ENCODE results near the gene ZNF549.

The ZNF549 gene

GRCh38 chr19:57557659-57558058 is 30.5 kb downstream of the ZNF549 start:
- no peak for TF ChIP-seq POLR2A (IDR thresholded peaks at IDR 0.05; ENCODE audit: low read length)
- no peak for TF ChIP-seq GATA1 (IDR thresholded peaks at IDR 0.05; ENCODE audit: low read depth, low read length)
- DNase-seq: no peak

GRCh38 chr19:57558525-57558924 is 31.4 kb downstream of the ZNF549 start:
- DNase-seq: peak; percentile 39 to 59
- no peak for TF ChIP-seq GATA1 (IDR thresholded peaks at IDR 0.05; ENCODE audit: low read depth, low read length)
- TF ChIP-seq POLR2A (IDR thresholded peaks at IDR 0.05; ENCODE audit: low read length): no peak

- TF ChIP-seq GATA1 (IDR thresholded peaks at IDR 0.05; ENCODE audit: low read depth, low read length) (no peak), POLR2A (IDR thresholded peaks at IDR 0.05; ENCODE audit: low read length) (no peak)
- DNase-seq: peak; percentile 51 to 59
Measured at GRCh38 chr19:57559008-57559403, 31.9 kb downstream of the ZNF549 start.

DNA sequence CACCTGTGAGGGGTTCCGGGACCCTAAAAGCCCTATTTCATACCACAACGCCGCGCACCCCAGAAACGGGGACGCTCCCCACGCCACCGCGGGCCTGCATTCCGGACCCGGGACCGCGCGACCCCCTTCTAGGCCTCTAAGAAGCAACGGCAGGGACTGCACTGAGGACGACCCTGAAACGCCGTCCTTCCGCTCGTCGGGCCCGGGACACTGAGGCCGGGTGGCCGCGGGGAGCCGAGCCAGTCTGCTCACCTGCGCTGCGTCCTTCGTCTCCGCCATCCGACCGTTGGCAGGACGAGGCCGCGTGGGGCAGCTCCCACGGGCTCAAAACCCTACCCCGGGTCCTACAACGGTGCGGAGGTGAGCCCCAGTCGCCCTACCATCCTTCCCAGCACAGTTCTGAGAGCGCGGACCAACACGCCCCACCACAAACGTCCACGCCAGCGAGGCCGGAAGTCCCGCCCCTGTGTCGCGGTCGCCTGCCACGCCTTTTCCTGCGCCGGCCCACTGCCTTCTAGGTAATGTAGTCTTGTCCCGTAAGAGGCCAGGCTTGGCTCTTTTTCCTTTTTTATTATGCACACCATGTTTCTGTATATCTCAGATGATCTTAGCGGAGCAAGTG is 32.4 kb downstream of the ZNF549 start, which contains the start of gene ZNF550:
Gene ZNF550, minus strand, starts transcription at position 460 of the 622 bp plus-strand sequence. Its CDS starts 181 bp downstream, at position 279.
- TF ChIP-seq GATA1 (IDR thresholded peaks at IDR 0.05; ENCODE audit: low read depth, low read length) (no peak), POLR2A (IDR thresholded peaks at IDR 0.05; ENCODE audit: low read length) (peak; percentile 68)
- DNase-seq: peak; percentile 92 to 93

DNA sequence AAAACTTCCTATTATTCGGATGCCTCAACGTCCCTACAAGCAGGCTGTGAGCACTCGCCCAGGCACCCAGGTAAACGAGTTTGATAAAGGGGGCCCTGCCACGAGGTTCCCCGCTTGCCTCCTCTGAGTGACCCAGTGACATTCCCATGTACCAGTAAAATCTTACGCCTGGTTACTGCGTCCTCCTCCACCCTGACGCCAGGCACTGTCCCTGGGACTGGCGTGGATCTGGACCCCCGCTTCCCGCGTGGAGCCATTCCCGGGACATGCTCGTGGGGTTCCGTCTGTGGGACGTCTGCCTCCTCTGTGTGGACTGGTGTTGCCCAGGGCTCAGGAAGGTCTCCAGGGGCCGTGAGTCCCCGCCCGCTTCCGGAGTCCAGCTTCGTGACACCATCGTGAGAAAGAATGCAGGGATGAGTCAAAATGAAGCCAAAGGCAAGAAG is 32.9 kb downstream of the ZNF549 start:
- no peak for DNase-seq
- TF ChIP-seq POLR2A (IDR thresholded peaks at IDR 0.05; ENCODE audit: low read length): no peak
- no peak for TF ChIP-seq GATA1 (IDR thresholded peaks at IDR 0.05; ENCODE audit: low read depth, low read length)

DNA sequence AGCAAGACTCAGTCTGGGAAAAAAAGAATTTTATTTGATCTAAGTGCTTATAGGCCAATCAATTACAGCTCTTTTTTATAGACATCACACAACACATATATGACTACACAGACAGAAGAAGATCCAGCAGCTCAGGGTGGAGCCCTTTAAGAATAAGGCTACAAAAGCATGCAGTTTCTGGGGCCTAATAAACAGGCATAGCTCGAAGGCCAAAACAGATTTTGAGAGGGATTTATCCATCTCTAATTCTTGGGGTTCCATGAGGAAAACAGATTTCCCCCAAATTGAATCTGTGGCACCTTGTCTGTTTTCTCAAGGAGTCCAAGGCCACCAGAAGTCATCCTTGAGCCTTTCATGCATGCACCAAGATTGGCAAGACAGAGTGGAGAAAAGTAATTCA is 36.4 kb downstream of the ZNF549 start:
- TF ChIP-seq POLR2A (IDR thresholded peaks at IDR 0.05; ENCODE audit: low read length) (no peak), GATA1 (IDR thresholded peaks at IDR 0.05; ENCODE audit: low read depth, low read length) (no peak)
- DNase-seq: no peak

- DNase-seq: peak; percentile 56 to 67
- no peak for TF ChIP-seq POLR2A (IDR thresholded peaks at IDR 0.05; ENCODE audit: low read length)
- no peak for TF ChIP-seq GATA1 (IDR thresholded peaks at IDR 0.05; ENCODE audit: low read depth, low read length)
Measured at GRCh38 chr19:57566396-57567265, 39.5 kb downstream of the ZNF549 start.

DNA sequence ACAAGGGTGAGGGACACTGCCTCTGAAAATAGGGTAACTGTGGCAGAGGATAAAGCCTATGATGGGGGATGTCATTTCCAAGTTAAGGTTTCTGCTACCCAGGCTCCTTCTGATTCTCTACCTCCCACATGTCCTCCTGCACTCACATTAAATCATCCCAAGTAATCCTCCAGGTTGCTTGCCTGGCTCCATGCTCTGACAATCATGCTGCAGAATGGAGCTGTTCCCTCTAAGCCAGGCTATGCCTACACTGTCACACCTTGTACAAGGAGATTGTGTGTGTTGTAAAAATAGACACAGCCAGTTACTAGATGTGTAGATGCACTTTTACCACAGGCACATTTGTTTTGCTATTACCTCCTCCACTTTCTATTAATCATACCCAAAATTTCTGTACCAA is 43.6 kb downstream of the ZNF549 start:
- DNase-seq: no peak
- no peak for TF ChIP-seq POLR2A (IDR thresholded peaks at IDR 0.05; ENCODE audit: low read length)
- TF ChIP-seq GATA1 (IDR thresholded peaks at IDR 0.05; ENCODE audit: low read depth, low read length): no peak

DNA sequence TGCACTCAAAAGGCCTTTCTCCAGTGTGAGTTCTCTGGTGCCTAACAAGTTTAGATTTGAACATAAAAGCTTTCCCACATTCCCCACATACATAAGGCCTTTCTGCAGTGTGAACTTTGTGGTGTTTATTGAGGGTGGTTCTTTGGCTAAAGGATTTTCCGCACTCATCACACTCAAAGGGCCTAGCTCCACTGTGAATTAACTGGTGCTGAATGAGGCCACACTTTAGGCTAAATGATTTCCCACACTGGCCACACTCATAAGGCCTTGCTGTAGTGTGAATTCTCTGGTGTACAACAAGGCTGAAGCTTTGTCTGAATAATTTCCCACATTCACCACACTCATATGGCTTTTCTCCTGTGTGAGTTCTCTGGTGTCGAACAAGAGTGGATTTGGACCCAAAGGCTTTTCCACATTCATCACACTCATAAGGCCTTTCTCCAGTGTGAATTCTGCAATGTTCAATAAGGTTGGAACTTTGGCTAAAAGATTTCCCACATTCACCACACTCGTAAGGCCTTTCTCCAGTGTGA is 45.3 kb downstream of the ZNF549 start:
- TF ChIP-seq POLR2A (IDR thresholded peaks at IDR 0.05; ENCODE audit: low read length) (no peak), GATA1 (IDR thresholded peaks at IDR 0.05; ENCODE audit: low read depth, low read length) (no peak)
- DNase-seq: no peak

- DNase-seq: no peak
- no peak for TF ChIP-seq GATA1 (IDR thresholded peaks at IDR 0.05; ENCODE audit: low read depth, low read length)
- TF ChIP-seq POLR2A (IDR thresholded peaks at IDR 0.05; ENCODE audit: low read length): no peak
Measured at GRCh38 chr19:57576661-57577060, 49.5 kb downstream of the ZNF549 start.

DNA sequence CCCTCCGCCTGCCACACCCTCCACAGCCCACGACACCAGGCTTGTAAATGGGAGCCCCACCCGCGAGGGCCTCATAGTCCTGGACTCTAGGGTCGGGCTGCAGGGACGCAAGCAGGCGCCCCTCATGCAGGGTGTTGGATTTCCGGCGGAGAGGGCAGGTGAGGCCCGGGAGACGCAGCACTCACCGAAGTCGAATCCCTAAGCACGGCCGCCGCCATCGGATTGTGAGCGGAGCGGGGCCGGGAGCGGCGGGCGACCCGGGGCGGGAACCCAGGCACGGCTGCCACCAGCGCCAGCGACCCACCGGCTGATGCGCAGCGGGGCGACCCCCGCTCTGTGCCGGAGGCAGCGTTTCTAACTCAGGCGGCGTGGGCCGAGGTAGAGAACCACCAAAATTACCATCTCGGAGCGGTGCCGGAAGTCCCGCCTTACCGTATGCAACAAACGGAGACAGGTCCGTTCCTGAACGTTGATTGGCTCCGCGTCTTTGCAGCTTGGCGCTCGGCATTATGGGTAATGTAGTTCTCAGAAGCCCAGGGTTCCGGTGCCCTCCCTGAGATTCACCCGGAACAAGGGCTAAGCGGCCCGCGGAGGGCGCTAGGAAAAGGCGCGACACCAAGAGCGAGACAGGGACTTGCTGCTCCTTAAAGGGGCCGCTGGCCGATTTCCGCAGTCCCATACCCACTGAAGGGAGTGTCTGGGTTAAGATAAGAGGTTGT is 51.5 kb downstream of the ZNF549 start, which contains the start of gene ZNF416:
Gene ZNF416, minus strand, starts transcription at position 425 of the 719 bp plus-strand sequence. Its CDS starts 207 bp downstream, at position 218.
- TF ChIP-seq POLR2A (IDR thresholded peaks at IDR 0.05; ENCODE audit: low read length) (peak; percentile 50), GATA1 (IDR thresholded peaks at IDR 0.05; ENCODE audit: low read depth, low read length) (no peak)
- peak; percentile 98 to 99 for DNase-seq

DNA sequence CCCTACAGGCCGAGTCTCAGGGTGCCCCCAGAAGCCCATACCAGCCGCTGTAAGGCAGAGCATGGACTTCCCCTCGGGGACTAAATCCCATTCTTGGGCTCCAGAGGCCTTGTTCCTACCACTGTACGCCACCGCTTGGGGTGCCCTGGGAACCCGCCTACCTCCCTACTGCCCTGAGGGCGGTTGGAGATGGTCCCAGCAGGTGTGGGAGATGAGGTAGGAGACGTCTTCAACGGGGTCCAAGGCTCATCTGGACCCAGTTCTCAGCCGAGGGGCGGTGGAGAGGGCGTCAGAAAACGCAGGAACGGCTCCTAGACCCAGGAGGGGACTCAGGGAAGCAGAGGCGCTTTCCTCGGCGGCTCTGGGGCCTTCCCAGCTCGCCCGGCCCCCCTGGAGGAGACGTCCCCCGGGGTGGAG is 56.0 kb downstream of the ZNF549 start:
- no peak for DNase-seq
- TF ChIP-seq GATA1 (IDR thresholded peaks at IDR 0.05; ENCODE audit: low read depth, low read length) (no peak), POLR2A (IDR thresholded peaks at IDR 0.05; ENCODE audit: low read length) (no peak)

All from erythroblast (primary cell).